NCI-H82 (cell line): Measurements from ENCODE around the gene TNNC1.

ENCODE experiments used
- DNase-seq: peaks from one replicate; lab custom pipeline; 2025; lab: John Stamatoyannopoulos, UW

TNNC1 gene

DNA sequence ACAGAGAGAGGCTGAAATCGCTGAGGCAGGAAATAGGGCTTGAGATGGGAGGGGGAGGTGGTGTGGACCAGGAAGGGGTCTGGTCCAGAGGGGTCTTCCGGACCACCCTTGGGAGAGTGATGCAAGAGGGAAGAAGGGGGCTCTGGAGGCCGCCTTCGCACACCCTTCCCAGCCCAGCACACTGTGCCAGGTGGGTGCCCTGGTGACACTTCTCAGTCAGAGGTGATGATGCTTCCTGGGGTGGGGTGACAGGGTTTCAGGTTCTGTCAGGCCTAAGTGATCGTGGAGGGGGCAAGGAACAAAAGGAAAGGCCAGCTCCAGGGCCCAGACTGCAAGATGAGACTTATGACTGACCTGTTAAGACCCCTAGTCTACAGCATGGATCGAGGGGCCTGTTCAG, 21.6 kb downstream of the TNNC1 start:
- DNase-seq: no peak

DNA sequence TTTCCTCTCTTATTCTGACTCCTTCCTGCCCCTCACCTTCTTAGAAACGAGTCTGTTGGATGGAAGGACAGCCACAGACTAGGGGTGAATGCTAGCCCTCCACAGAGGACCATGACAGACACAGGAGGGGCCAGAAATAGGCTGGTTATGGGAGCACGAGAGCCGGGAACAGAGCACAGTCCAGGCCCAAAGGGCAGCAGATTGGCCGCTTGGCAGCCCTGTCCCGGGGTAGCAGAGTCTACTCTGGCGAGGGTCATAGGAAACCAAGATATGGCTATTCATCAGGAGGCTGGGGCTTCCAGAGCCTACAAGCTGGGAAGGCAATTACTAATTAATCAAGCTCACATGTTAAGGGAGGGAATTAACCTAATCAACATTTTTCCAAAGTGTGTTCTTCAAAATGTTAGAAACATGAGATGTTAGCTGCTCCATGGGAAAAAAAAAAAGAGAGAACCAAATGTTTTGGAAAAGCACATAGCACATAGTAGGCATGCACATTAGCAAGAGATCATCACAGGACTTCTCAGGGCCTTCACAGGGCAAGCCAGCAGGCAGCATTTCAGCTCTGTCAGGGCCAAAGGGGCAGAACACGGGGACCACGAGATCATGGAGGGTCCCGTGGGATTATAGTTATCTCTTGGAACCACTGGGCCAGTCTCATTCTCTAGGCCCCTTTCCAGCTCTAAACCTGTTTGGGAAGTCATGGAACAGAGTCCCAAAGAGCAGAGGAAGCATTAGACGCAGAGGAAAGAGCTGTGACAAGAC, 22.2 kb downstream of the TNNC1 start:
- DNase-seq: no peak

DNA sequence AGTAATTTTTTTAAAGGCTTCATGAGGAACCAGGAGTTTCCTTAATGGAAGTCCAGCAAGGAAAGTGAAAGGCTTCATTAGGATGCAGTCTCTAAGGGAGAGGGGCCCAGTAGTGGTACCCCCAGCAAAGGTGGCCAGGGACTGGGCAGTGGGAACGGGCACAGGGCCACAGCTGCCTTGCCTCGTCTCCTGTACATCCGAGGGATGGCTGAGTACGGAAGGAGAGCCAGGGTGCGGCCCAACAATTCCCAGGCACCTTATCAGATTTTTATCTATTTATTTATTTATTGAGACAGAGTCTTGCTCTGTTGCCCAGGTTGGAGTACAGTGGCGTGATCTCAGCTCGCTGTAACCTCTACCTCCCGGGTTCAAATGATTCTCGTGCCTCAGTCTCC, 23.4 kb downstream of the TNNC1 start:
- no peak for DNase-seq

DNA sequence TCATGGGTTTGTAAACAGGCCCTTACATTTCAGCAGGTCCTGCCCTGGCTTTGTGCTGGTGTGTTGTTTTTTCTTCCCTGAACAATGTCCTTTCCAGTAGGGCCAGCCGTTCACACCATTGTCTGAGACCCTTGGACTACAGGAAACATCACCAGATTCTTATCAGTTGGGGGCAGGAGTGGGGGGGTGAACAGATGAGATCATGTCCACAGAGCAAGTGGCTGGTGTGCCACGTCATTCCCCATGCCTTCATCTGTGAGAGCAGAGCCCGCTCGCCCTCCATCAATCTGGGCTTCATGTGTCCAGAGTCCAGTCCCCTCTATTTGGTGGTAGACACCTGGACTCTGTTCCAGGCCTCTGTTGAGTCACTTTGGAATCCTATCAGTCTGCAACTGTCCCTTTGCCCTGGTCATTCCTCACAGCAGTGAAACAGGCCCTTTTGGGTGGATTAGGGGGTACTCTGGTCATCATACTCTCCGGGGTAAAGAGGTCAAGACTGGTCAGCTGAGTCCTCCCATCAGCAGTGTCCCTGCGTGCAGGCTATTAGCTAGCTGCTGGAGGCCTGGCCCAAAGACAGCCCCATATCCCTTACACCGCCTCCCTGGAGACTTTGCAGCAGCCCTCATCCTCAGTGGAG, 23.9 kb downstream of the TNNC1 start:
- no peak for DNase-seq

DNA sequence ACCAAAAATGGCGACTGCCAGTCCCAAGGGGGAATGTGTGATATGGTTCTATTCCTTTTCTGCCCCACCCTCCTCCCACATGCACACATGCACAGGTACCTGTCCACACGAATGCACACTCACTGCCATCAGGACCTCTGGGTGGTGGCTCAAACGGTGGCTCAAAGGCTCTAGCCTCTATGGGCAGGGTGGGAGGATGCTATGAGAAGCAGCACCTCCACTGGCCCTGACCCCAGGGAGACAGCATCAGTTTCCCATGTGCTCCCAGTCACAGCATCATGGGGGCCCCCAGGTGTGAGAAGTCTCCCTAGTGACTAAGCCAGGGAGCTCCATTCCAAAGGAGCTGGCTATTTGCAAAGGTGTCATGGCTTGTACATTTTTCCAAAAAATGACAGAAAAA, 24.8 kb downstream of the TNNC1 start:
- DNase-seq: no peak

DNA sequence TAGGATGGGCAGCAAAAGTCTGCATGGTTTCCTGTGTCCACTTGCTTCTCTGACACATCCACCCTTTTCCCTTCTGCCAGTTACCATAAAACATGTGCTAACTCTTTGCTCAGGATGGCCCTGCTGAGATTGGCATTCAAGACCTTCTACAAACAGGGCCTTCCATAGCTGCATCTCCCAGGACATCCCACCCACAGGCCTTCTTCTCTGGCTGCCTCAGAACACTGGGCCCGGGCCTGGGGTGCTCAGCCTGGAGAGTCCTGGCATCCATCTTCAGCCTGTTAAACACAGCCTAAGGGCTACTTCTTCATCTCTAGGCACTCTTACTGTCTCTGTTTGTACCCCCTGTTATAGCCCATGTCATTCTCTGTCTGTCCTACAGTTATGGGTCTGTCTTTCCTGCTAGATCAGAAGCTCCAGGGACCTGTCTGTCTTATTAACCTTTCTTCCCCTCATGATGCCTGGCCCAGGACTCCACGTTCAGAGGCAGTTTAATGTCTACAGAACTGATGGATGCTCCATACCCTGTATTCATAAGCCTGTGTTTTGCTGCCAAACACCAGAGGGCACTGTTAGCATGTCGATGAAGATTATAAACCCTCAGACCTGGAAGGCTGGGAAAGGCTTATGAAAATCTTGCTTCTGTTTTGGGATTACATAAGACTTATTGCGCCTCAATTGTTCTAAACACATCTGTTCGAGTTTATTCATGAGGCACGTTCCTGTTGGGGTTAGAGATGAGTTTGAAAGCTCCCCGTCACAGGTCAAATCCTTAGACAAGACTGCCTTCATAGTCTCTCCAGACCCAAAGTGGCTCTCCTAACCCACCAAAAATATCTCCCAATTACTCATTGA, 25.5 kb downstream of the TNNC1 start:
- DNase-seq: peak; percentile 91

DNA sequence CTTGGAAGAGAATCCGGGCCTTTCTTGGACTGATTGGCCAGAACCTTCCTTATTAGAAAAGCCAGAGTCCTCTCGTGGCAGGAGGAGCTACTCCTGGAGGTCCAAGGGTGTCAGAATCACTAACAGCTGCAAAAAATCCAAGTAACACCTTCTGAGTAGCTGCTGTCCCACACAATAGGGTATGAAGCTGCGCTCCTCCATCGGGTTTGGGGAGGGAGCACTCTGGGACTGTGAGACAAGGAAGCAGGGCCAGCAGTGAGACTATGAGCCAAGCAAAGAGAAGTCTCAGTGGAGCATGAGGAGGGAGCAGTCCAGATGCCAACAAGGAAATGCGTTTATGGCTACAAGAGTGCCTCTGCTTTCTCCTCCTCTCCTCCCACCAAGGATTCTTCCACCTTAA, 30.7 kb downstream of the TNNC1 start:
- DNase-seq: no peak

DNA sequence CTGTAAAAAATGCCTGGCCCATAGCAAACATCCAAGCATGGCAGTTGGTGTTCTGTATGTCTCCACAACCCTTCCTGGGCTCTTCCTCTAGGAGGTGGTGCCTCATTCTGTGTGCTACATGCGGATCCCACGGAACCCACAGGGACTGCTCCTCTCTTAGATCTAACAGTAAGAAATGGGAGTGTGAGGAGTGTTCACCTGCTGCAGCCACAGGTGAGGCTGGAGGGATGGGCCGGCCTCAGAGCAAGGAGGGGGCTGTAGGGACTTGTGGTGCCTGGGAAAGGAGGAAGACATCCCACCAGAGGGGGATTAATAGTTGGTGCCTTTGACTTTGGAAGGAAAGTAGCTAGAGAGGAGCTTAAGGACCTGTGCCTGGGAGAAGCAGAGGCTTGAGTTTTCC, 31.2 kb downstream of the TNNC1 start:
- DNase-seq: no peak

DNA sequence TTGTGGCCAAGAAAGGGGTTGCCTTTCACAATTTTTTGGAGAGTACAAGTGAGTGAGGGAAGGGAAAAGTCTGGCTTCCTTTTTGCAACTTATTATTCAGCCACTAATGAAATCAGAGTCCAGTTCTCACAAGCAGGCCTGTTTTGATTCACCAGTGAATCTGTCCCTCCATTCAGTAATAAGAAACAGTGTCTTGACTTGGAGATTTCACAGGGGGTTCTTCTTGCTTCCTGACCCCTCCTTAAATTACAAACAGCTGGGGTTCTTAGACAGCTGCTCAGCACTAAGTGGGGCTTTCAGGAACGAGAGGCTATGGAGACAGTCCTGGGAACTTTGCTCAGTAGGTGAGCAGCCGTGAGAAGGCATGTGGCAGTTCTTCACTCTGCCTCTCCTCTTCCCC, 33.5 kb downstream of the TNNC1 start:
- DNase-seq: no peak

DNA sequence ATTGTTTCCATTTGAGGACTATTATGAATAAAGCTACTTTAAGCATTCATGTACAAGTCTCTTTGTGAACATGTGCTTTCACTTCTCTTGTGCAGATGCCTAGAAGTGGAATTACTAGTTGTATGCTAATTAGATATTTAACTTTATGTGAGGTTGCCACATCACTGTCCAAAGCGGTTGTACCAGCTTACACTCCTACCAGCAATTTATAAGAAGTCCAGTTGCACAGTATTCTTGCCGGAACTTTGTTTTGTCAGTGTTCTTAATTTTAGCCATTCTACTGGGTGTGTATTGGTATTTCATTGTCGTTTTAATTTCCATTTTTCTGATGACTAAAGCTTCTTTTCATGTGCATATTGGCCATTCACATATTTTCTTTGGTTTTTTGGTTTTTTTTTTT, 38.0 kb downstream of the TNNC1 start:
- DNase-seq: no peak

DNA sequence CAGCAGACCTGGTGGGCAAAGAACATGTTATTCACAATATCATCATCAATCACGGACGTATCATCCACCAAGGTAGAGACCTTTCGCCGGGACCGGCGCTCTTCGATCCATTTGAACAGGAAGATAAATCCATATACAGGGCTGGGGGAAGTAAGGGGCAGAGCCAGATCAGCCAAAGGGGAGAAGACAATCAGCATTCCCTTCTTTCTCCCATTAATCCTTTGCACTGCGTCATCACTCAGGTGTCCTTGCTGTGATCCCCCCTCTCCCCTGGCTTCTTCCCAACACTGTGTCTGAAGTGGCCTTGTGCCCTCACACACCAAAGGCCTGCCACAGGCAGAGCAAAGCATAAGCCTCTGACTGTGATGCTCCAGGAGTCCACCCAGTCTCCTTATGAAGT, 45.4 kb downstream of the TNNC1 start:
- DNase-seq: no peak

DNA sequence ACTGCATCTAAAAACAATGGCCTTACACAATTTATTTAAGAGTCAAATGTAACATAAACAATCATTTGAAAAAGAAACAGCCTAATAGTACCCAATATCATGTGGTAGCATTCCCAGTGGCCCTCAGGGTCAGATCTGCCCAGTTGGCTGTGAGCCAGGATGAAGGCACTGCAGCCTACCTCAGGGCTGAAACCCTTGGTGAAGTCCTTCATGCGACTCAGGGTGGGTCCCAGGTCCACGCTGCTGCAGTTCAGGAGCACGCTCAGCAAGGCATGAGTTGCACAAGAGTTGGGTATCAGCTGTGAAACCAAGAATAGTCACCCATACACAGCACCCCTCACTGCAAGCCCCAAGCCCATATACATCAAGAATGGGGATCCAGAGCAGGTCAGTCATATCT, 46.1 kb downstream of the TNNC1 start:
- DNase-seq: no peak

DNA sequence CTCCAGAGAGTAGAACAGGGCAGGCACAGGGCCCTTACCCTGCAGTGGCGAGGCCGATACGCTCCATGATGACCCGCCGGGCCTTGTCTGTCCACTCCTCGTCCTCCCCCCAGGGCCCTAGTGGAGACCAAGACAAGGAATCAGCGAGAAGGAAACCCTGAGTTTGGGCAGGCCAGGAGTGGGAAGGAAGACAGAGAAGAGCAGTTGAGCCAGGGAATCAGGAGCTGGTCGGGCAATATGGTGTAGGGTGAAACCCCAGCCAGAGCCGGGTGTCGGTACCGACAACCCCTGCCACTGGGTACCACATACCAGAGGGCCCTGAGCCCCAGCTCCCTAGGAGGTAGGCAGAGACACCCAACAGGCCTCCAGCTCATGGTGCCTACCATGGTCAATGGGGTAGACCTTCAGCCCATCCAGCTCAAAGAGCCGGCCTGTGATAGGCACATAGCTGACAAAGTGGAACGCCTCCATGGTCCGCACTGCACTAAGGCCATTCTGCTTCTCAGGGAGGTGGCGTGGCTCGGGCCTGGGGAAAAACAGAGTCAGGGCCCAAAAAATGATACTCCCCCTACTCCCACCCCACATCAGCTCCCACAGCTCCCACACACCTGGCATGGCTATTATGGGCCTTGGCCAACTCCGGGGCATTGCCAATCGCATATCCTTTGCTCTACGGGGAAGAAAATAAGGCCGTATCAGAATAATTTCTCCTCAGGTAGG, 46.9 kb downstream of the TNNC1 start:
- no peak for DNase-seq

DNA sequence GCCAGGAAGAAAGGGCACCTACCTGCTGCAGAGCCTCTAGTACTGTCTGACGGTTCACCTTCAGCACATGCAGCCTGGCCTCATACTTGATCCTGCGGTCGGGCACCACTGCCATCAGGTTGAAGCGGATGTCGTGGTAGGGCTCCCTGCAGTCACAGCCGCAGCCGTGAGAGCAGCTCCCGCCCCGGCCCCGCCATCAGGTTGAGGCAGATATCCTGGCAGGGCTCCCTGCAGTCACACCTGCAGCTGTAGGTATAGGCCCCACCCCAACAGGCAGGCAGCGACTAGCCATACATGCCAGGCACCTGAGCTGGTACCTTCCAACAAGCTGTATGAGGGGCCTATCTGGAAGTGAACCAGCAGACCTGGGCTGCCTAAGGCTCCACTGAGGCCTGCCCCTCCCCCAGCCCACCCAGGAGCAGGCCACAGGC, 47.6 kb downstream of the TNNC1 start:
- DNase-seq: no peak

DNA sequence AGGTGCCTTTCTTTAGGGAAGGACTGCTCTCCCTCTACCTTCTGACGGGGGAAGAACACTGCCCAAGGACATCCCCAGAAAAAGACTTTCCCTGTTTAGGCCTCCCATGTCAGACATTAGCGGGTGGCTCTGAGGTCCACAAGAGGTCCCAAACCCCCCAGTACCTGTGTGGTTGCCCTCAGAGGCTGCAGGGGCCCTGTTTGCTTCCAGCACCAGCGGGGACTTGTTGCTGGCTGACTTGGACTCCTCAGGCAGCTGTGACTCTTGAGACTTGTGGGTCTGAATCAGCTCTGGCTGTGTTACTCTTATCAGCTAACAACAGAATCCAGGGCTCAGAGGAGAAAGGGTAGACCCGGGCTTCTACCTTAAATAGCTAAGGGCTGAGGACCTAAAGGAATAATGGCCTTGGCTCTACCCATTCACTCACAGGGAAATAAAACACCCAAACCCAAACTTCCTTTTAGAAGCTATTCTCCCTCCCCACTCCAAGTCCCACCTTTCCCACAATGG, 48.2 kb downstream of the TNNC1 start:
- DNase-seq: no peak

DNA sequence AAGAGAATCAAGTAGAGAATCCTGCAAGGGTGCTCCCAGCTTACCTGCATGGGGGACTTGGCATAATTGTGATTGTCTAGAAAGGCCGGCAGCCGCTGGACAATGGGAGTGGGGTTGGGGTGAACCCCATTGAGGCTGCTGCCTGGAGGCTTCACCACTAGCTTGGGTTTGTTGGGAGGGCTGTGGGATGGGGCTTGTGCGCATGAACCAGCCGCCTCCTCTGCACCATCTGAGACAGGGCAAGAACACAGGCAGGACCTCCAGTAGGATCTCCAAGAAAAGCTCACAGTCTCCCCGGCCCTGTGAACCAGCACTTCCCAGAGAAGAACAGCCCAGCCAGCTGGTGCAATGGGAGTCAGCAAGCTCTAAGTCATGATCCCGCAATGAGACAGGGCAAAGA, 48.8 kb downstream of the TNNC1 start:
- DNase-seq: peak; percentile 43

DNA sequence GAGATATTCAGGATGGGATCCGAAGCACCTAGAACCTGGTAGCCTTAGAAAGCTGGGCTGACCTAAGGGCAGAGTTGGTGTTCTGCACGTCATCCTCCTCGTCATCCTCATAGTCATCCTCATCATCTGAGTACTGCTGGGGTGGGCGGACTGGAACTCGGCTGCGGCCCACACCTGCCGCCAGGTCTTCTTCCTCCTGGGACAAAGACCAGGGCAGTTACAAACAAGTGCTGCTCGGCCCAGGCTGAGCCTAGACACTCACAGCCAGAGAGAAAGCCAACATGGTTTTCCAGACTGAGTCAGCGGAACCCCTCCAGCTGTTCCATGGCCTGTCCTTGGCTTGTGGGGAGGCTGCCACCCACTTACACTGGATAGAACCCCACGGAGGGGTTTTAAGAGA, 49.5 kb downstream of the TNNC1 start:
- no peak for DNase-seq

DNA sequence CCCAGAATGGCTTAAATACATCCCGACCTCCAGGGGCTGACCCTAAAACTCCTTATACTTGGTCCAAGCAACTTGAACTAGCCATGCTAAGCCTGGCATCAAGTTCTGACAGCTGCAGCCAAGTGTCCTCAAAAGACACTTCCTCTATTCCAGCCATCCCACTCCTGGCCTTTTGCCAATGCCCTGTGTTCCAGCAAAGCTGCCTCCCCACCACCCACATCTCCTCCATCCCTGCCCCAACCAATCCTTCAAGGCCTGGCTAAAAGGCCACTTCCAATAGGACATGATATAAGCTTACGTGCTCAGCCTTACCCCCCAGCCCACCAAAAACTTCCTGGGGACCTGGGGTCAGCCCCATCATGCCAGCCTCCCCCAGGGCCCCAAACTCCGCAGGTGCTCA, 49.9 kb downstream of the TNNC1 start:
- peak; percentile 70 for DNase-seq

DNA sequence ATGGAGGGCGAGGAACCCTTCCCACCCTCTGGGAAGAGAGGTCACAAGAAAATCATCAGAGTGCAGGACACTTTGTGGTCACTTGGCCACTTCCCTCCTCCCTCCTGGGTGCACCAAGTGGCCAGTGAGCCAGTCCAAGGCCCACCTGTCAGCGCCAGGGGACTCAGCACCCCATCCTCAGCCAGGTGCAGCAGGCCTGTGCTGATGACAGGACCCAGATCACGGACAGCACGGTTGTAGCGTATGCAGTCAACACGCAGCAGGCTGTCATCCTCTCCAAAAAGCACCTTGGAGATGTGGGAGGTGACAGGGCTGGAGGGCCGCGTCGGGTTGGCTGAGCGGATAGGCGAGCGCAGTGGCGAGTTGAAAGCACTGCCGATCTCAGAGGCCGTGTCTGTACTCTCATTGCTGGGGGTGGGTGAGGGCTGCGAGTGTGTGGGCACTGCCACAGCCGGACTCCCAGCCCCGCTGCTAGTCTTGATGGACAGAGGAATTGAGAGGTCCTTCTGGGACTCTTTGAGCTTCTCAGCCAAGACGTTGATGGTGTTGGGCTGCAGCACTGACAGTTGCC, 50.5 kb downstream of the TNNC1 start:
- no peak for DNase-seq

DNA sequence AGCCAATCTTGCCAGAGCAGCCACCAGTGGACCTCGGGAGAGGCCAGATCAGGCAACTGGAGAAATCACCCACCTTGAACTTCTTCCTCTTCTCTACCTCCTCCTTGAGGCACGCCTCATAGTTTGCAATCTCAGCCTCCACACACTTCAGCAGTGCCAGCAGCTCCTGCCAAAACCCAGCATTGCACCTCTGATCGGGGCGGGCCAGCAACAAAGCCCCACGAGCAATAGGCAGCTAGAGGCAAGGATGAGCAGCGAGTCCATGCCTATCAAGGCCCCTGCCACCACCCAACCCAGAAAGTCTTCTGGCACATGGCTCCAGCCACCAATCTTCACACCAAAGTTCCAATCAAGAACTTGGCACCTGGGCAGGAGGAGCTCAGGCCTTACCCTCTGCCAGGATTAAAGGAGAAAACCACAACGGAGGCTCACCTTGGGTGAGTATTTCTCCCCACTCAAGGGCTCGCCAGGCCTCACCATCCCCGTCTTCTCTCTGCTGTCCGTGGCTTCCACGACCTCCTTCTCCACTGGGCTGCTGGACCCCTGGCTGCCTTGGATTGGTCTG, 51.1 kb downstream of the TNNC1 start:
- no peak for DNase-seq

DNA sequence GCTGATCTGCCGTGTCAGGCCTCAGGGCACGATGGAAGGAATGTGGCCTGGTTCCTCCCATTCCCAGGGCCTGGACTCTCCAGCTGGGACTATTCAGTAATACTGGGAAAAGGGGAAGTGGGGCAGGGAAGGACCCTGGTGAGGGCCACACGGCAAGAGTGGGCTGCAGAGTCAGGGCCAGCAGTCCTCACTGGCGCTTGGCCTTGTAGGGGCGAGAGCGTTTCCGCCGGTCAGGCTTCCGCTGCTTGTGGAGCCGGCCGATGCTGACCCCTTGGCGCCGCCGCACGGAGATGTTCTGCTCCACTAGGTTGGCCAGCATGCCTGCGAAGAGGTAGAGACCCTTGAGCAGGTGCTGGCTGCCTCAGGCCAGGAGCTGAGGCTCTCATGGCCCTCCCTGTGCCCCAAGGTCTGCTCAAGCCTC, 51.7 kb downstream of the TNNC1 start:
- DNase-seq: no peak
